ENCODE data around the gene UBP1. TPM values are rescaled to one million over a fixed set of nuclear protein-coding genes. Genes with fewer than 3 reads are reported as not detected.
"Not testable (repeated sequence)": the region's sequence is repeated elsewhere in the genome, so short reads cannot be mapped to it uniquely, and the experiment has no call there.

UBP1 gene
- total RNA-seq, 1 donor from 2014 or later = 74.1 TPM

DNA sequence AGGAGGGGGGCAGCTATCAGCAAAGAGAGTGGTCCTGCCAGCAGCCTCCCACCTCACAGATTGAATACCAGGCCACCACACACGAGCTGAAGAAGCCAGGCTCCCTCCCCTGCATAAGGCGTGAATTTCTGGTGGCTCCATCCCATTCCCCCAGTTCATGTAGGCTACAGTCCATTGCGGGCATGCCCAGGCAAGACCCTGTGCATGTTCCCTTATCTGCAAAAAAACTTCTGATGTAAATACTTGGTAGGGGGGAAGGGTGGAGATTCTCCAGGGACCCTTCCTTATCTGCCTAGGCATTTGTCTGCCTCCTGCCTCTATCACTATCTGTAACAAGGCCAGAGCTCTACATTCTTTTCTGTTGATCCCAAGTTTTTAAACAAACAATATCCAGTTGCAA is 27.6 kb upstream of the UBP1 start:
- Mint-ChIP-seq H3K36me3 (peaks cover 4% of the 10 kb centered on the region), H3K27ac (peak overlapping the region; percentile 42), H3K9me3 (peaks cover 2% of the 10 kb centered on the region), H3K27me3 (ENCODE audit: insufficient read depth, low read depth) (no peaks in the 10 kb centered on the region), H3K4me1 (no peaks in the 10 kb centered on the region), H3K4me3 (no peak overlapping the region)
- Histone ChIP-seq H3K36me3 (no peaks in the 10 kb centered on the region), H4K20me1 (ENCODE audit: low read depth) (no peaks in the 10 kb centered on the region), H3K4me1 (no peaks in the 10 kb centered on the region), H3K4me3 (no peak overlapping the region), H3K9me3 (ENCODE audit: low read depth) (no peaks in the 10 kb centered on the region), H3F3A (ENCODE audit: low read depth) (no peaks in the 10 kb centered on the region), H3K79me2 (ENCODE audit: low read depth) (no peaks in the 10 kb centered on the region), H3K9ac (no peak overlapping the region), H2AFZ (replicated peaks) (no peak overlapping the region), H3K4me2 (no peak overlapping the region), H3K27me3 (no peaks in the 10 kb centered on the region), H3K27ac (no peak overlapping the region)
- DNase-seq (ENCODE audit: low spot score) = no peak
- TF ChIP-seq EZH2 (IDR thresholded peaks at IDR 0.05) (no peak), EZH2phosphoT487 (IDR thresholded peaks at IDR 0.05) (no peak)
- TF ChIP-seq, protein P1, sequence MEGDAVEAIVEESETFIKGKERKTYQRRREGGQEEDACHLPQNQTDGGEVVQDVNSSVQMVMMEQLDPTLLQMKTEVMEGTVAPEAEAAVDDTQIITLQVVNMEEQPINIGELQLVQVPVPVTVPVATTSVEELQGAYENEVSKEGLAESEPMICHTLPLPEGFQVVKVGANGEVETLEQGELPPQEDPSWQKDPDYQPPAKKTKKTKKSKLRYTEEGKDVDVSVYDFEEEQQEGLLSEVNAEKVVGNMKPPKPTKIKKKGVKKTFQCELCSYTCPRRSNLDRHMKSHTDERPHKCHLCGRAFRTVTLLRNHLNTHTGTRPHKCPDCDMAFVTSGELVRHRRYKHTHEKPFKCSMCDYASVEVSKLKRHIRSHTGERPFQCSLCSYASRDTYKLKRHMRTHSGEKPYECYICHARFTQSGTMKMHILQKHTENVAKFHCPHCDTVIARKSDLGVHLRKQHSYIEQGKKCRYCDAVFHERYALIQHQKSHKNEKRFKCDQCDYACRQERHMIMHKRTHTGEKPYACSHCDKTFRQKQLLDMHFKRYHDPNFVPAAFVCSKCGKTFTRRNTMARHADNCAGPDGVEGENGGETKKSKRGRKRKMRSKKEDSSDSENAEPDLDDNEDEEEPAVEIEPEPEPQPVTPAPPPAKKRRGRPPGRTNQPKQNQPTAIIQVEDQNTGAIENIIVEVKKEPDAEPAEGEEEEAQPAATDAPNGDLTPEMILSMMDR (IDR thresholded peaks at IDR 0.05) = no peak

GRCh38 chr3:33461097-33461496 is 20.9 kb upstream of the UBP1 start:
- H3K27me3 ChIP-seq = no peaks in the 10 kb centered on the region
- H3K27ac Mint-ChIP-seq = no peak overlapping the region
- no peak overlapping the region for H3K4me2 ChIP-seq
- no peaks in the 10 kb centered on the region for H3K79me2 ChIP-seq (ENCODE audit: low read depth)
- H3K27ac ChIP-seq = no peak overlapping the region
- peaks cover 4% of the 10 kb centered on the region for H3K36me3 Mint-ChIP-seq
- no peaks in the 10 kb centered on the region for H3K27me3 Mint-ChIP-seq (ENCODE audit: insufficient read depth, low read depth)
- no peaks in the 10 kb centered on the region for H3K36me3 ChIP-seq
- H3K9me3 Mint-ChIP-seq = no peaks in the 10 kb centered on the region
- peaks cover 17% of the 10 kb centered on the region for H3K9me3 ChIP-seq (ENCODE audit: low read depth)
- no peaks in the 10 kb centered on the region for H3F3A ChIP-seq (ENCODE audit: low read depth)
- no peaks in the 10 kb centered on the region for H4K20me1 ChIP-seq (ENCODE audit: low read depth)
- H3K9ac ChIP-seq = no peak overlapping the region
- DNase-seq (ENCODE audit: low spot score) = no peak
- no peak overlapping the region for H3K4me3 Mint-ChIP-seq
- no peaks in the 10 kb centered on the region for H3K4me1 ChIP-seq
- TF ChIP-seq, protein P1 (IDR thresholded peaks at IDR 0.05) = no peak
- no peak for TF ChIP-seq EZH2 (IDR thresholded peaks at IDR 0.05)
- TF ChIP-seq EZH2phosphoT487 (IDR thresholded peaks at IDR 0.05) = no peak
- no peaks in the 10 kb centered on the region for H3K4me1 Mint-ChIP-seq
- no peak overlapping the region for H2AFZ ChIP-seq (replicated peaks)
- no peak overlapping the region for H3K4me3 ChIP-seq

DNA sequence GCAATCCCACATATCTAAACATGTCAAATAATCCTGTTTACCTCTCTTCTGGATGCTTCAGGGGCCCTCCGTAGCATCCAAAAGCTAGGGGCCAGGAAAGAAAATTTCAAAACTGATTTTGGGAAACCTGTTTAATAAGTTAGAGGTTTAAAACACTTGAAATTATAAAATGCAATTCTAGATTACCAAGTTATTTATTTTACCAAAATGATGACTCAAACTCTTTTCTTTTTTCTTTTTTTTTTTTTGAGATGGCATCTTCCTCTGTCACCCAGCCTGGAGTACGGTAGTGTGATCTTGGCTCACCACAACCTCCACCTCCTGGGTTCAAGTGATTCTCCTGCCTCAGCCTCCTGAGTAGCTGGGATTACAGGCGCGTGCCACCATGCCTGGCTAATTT is 19.4 kb upstream of the UBP1 start:
- not testable (repeated sequence) for H3K36me3 ChIP-seq; H3K9ac ChIP-seq; H3K27me3 Mint-ChIP-seq (ENCODE audit: insufficient read depth, low read depth); H3K4me1 Mint-ChIP-seq; H3F3A ChIP-seq (ENCODE audit: low read depth); H2AFZ ChIP-seq (replicated peaks); H3K4me2 ChIP-seq; H3K27ac ChIP-seq; H3K9me3 Mint-ChIP-seq; H3K4me3 Mint-ChIP-seq; DNase-seq (ENCODE audit: low spot score); H3K4me3 ChIP-seq; H3K4me1 ChIP-seq; H4K20me1 ChIP-seq (ENCODE audit: low read depth); H3K27me3 ChIP-seq; H3K27ac Mint-ChIP-seq; H3K79me2 ChIP-seq (ENCODE audit: low read depth)
- H3K36me3 Mint-ChIP-seq = peaks cover 14% of the 10 kb centered on the region
- H3K9me3 ChIP-seq (ENCODE audit: low read depth) = peaks cover 17% of the 10 kb centered on the region

DNA sequence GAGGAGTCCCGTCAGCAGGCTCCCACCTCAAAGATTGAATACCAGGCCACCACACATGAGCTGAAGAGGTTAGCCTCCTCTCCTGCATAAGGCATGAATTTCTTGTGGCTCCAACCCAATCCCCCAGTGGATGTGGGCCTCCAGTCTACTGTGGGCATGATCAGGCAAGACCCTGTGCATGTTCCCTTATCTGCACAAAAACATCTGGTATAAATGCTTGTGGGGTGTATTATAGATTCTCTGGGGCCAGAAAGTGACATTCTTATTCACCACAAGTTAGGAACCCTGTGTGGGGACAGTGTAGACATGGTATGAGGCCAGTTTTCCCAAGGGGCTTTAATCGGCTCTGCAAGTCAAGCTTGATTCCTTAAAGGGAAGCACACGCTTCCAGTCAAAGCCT is 18.2 kb upstream of the UBP1 start:
- Histone ChIP-seq H3F3A (ENCODE audit: low read depth) (no peaks in the 10 kb centered on the region), H3K4me1 (no peaks in the 10 kb centered on the region), H3K4me2 (no peak overlapping the region), H3K27ac (no peak overlapping the region), H3K27me3 (no peaks in the 10 kb centered on the region), H3K9ac (no peak overlapping the region), H3K9me3 (ENCODE audit: low read depth) (peaks cover 17% of the 10 kb centered on the region), H3K36me3 (no peaks in the 10 kb centered on the region), H3K4me3 (no peak overlapping the region), H2AFZ (replicated peaks) (no peak overlapping the region), H4K20me1 (ENCODE audit: low read depth) (no peaks in the 10 kb centered on the region), H3K79me2 (ENCODE audit: low read depth) (no peaks in the 10 kb centered on the region)
- Mint-ChIP-seq H3K36me3 (peaks cover 23% of the 10 kb centered on the region), H3K4me3 (no peak overlapping the region), H3K9me3 (peaks cover 7% of the 10 kb centered on the region), H3K27me3 (ENCODE audit: insufficient read depth, low read depth) (no peaks in the 10 kb centered on the region), H3K27ac (no peak overlapping the region), H3K4me1 (no peaks in the 10 kb centered on the region)
- DNase-seq (ENCODE audit: low spot score) = no peak
- TF ChIP-seq EZH2 (IDR thresholded peaks at IDR 0.05) (no peak), EZH2phosphoT487 (IDR thresholded peaks at IDR 0.05) (no peak)
- TF ChIP-seq, protein P1 (IDR thresholded peaks at IDR 0.05) = no peak
